Measurements from ENCODE around the gene COQ8B.

The COQ8B gene

DNA sequence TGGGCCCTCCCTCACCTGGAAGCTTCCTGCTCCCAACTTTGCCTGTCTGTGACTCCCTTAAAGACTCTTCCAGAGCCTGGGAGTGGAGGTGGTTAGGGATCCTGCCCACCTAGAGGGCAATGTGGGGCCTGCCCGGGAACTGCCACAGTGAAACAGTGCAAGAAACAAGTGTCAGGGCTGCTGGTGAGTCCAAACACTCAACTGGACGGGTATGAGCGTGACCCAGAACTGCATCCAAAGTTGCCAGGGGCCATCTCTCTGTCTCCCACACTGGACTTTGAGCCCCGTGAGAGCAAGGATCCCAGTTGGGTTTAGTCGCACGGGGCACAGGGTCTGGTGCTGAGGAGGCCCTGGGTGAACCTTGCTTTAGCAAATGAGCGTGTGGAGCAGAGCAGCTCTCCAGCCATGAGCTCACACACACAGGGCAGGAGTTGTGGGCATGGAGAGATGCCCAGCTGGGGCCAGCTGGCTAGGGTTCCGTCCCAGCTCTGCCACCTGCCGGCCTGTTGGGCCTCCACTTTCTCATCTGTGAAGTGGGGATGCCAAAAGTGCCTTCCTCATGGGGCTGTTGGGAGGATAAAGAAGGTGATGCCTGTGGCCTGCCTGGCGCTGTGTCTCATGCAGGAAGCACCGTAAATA, 23.4 kb downstream of the COQ8B start:
- H3K4me3 ChIP-seq, result no peak overlapping the region
- H3K27me3 ChIP-seq, result no peaks in the 10 kb centered on the region
- peaks cover 0 to 38% (median 9%) of the 10 kb centered on the region in 11 experiments; a peak in 12 of 22 replicates for H3K36me3 ChIP-seq
- H3K4me2 ChIP-seq, result no peak overlapping the region
- no peak overlapping the region for H3K9ac ChIP-seq
- H4K20me1 ChIP-seq, result peaks cover 0 to 14% (median 0%) of the 10 kb centered on the region in 11 experiments; a peak in 3 of 22 replicates
- H3K27ac ChIP-seq, result peak overlapping the region in 1 of 11 experiments; percentile 39; a peak in 2 of 22 replicates
- peaks cover 26 to 37% (median 33%) of the 10 kb centered on the region in 10 experiments for H3K4me1 ChIP-seq
- no peaks in the 10 kb centered on the region for H3K9me3 ChIP-seq (replicated peaks in 1 of 11)
- no peak for TF ChIP-seq Cebpa-rat (IDR thresholded peaks at IDR 0.05)

DNA sequence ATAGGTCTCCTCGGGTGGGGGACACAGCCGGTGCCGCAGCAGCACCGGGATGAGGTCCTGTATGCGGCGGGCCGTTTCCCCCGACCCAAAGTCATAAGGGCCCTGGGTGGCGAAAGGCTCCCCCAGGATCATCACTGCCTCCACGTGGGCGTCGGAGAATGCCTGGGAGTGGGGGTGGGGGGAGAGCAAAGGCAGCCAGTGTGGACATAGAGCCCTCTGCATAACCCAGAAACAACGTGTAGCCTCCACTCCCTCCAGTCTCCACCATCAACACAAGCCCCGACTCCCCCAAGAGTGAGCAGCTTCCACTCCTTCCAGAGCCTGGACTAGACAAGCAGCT, 24.5 kb downstream of the COQ8B start:
- H3K4me3 ChIP-seq, result no peak overlapping the region
- peaks cover 0 to 37% (median 9%) of the 10 kb centered on the region in 11 experiments; a peak in 13 of 22 replicates for H3K36me3 ChIP-seq
- H3K4me2 ChIP-seq, result peak overlapping the region in 4 of 11 experiments; percentile 91 to 99 (median 94); a peak in 6 of 22 replicates
- H4K20me1 ChIP-seq, result peaks cover 0 to 20% (median 0%) of the 10 kb centered on the region in 11 experiments; a peak in 3 of 22 replicates
- peak overlapping the region in 4 of 11 experiments; percentile 76 to 93 (median 90); a peak in 6 of 22 replicates for H3K27ac ChIP-seq
- H3K27me3 ChIP-seq, result no peaks in the 10 kb centered on the region
- no peaks in the 10 kb centered on the region for H3K9me3 ChIP-seq (replicated peaks in 1 of 11)
- peaks cover 27 to 45% (median 38%) of the 10 kb centered on the region in 10 experiments for H3K4me1 ChIP-seq
- no peak for TF ChIP-seq Cebpa-rat (IDR thresholded peaks at IDR 0.05)
- peak overlapping the region in 5 of 11 experiments; percentile 79 to 88 (median 87); a peak in 4 of 22 replicates for H3K9ac ChIP-seq

DNA sequence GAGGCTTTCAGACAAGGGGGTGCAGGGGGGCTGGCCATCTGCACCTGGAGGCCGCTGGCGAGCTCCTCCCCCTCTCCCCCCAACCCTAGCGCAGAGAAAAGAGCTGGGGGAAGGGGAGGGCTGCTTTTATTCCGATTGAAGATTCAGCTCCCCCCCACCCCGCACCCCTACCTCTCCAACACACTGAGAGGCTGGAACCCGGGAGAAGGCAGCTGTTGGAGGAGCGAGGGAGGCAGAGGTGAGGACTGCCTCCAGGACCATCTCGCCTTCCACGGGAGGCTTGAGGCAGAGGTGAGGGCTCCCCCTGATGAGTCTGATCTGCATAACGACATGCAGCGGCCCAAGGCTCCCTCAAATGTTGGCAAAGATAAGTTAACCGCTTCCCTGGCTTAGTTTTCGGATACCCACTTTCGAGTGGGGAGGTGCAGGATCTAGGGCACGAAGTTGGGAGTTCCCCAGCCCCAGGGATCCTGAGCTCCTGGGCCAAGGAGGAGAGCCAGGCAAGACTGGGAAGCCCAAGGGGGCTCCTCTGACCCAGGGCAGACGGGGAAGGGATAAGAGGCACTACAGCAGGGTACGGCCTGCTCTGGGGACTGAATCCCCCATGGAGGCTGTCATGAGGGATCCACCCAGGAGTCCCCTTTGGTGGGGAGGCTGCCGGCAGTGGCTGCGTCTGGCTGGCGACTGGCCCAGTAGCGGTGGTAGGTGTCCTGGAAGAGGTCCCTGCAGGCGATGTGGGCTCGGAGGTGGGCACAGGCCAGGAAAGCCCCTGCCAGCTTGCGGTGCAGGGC, 25.1 kb downstream of the COQ8B start:
- Histone ChIP-seq H3K9ac (peak overlapping the region in 10 of 11 experiments; percentile 77 to 88 (median 86); a peak in 21 of 22 replicates), H3K4me1 (peaks cover 27 to 45% (median 38%) of the 10 kb centered on the region in 10 experiments), H3K4me3 (peak overlapping the region; percentile 54 to 80 (median 74); a peak in 14 of 20 replicates), H3K4me2 (peak overlapping the region; percentile 91 to 100 (median 95)), H4K20me1 (peaks cover 0 to 20% (median 0%) of the 10 kb centered on the region in 11 experiments; a peak in 4 of 22 replicates), H3K9me3 (replicated peaks in 1 of 11) (no peaks in the 10 kb centered on the region), H3K27me3 (no peaks in the 10 kb centered on the region), H3K27ac (peak overlapping the region in 10 of 11 experiments; percentile 69 to 93 (median 85); a peak in 20 of 22 replicates), H3K36me3 (peaks cover 0 to 37% (median 13%) of the 10 kb centered on the region in 11 experiments; a peak in 16 of 22 replicates)
- TF ChIP-seq Cebpa-rat (IDR thresholded peaks at IDR 0.05), result no peak

DNA sequence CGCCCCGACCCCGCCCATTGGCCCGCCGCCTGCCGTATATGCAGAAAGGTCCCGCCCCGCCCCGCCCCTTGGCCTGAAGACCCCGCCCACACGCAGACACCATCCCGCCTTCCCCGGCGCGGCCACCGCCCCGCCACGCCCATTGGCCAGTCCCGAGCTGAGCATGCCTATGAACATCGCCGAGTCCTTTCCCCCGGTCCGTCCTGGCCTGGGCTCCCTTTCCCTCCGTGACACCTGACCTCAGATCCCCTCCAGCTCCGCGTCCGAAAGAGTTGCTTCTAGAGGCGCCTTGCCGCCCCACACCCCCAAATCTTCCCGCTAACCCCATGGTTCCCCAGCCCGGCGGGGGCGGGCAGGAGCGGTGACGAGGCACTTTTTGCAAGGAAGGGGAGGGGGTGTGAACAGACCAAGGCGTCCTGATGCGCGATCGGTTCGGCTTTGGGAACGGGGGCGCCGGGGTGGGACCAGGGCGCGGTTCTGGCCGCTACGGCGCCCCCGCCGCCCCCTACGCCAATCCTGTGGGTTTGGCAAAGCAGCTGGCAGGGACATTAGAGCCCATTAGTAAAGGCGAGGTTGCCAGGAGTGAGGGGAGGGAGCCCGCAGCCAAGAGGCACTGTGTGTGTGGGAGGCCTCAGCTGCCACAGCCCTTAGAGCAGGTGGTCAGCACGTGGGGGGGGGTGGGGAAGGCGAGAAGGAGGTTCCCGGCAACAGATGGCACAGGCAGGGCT, 25.8 kb downstream of the COQ8B start:
- Histone ChIP-seq H3K4me2 (peak overlapping the region; percentile 91 to 100 (median 98)), H3K36me3 (peaks cover 2 to 37% (median 13%) of the 10 kb centered on the region in 11 experiments; a peak in 20 of 22 replicates), H3K27ac (peak overlapping the region; percentile 27 to 93 (median 84); a peak in 21 of 22 replicates), H3K4me3 (peak overlapping the region; percentile 54 to 80 (median 74)), H4K20me1 (peaks cover 0 to 20% (median 0%) of the 10 kb centered on the region in 11 experiments; a peak in 4 of 22 replicates), H3K4me1 (peaks cover 27 to 45% (median 38%) of the 10 kb centered on the region in 10 experiments), H3K9ac (peak overlapping the region; percentile 65 to 88 (median 85); a peak in 21 of 22 replicates), H3K27me3 (no peaks in the 10 kb centered on the region), H3K9me3 (replicated peaks in 1 of 11) (no peaks in the 10 kb centered on the region)
- no peak for TF ChIP-seq Cebpa-rat (IDR thresholded peaks at IDR 0.05)

DNA sequence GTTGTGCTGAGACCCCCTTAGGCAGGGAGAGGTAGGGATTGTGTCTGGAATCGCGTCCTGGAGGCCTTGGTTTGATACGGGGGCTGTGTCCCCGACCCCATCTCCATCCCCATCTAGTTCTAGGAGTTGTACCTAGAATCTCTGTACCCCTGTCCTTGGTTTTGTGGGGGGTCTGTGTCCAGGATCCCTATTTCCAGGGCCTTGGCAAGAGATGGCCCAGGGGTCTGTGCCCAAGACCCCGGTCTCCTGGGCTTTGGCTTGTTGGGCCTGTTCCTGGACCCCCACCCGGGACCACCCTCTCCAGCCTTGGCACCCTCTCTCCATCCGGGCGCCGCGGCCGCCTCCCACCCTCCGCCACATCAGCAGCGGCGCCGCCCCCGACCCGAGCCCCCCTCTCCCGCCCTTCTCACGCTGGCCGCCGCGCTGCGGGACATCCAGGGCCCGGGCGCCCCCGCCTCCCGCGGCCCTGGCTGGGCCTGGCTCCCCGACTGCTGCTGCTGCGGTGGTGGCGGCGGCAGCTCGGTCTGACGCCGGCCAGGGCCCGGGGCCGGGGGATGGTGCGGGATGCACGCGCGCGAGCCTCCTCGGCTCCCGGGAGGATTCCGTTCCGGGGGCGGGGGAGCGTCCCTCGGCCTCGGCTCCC, 26.5 kb downstream of the COQ8B start, which contains the start of gene NUMBL:
NUMBL (minus strand) TSS at position 602 of the 643 bp plus-strand sequence; CDS start at position 434, 168 bp downstream.
- Histone ChIP-seq H3K27ac (peak within 1 kb of the TSS; percentile 27 to 93 (median 84); a peak in 21 of 22 replicates), H3K27me3 (no peaks in the 10 kb centered on the region), H3K9ac (peak within 1 kb of the TSS; percentile 77 to 88 (median 85)), H3K4me1 (peaks cover 27 to 45% (median 38%) of the 10 kb centered on the region in 10 experiments), H3K4me3 (peak within 1 kb of the TSS; percentile 54 to 80 (median 74)), H4K20me1 (peaks cover 0 to 20% (median 0%) of the 10 kb centered on the region in 11 experiments; a peak in 4 of 22 replicates), H3K36me3 (peaks cover 8 to 37% (median 16%) of the 10 kb centered on the region in 11 experiments; a peak in 21 of 22 replicates), H3K4me2 (peak within 1 kb of the TSS; percentile 95 to 100 (median 98)), H3K9me3 (replicated peaks in 1 of 11) (no peaks in the 10 kb centered on the region)
- no peak for TF ChIP-seq Cebpa-rat (IDR thresholded peaks at IDR 0.05)

DNA sequence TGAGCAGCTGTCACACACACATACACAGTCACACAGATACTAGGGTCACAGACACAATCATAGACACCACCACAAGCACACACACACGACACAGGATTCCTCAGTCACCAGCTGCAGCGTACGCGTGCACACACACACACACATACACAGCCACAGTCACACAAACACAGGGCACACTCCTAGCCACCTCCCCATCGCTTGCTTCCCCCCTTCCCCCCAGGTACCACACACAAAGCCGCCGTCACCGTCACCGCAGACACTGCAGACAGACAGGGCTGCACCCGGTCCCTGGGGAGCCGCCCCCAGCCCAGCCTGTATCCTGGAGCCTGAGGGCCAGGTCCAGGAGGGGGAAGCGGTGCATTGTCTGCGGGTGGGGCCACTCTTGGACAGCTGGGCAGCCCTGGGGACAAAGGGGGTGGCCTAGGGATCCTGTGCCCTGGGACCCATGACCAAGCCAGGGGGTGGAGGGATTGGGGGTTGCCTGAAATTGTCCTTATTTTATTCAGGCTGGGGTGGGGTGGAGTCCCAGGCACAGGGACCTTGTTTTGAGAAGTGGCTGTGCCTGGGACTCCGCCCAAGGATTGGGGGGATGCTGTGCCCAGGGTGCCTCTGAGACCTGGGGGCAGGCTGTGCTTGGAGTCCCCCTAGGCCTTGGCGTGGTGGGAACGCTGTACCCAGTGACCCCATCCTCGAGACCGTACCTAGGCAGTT, 27.2 kb downstream of the COQ8B start:
- Histone ChIP-seq H3K4me1 (peaks cover 27 to 45% (median 38%) of the 10 kb centered on the region in 10 experiments), H3K27me3 (no peaks in the 10 kb centered on the region), H3K9me3 (replicated peaks in 1 of 11) (no peaks in the 10 kb centered on the region), H3K27ac (peak overlapping the region in 10 of 11 experiments; percentile 46 to 93 (median 82); a peak in 20 of 22 replicates), H4K20me1 (peaks cover 0 to 20% (median 0%) of the 10 kb centered on the region in 11 experiments; a peak in 4 of 22 replicates), H3K9ac (peak overlapping the region; percentile 77 to 88 (median 85)), H3K4me3 (peak overlapping the region; percentile 54 to 80 (median 74)), H3K36me3 (peaks cover 10 to 38% (median 23%) of the 10 kb centered on the region in 11 experiments; a peak in 21 of 22 replicates), H3K4me2 (peak overlapping the region; percentile 95 to 100 (median 98))
- TF ChIP-seq Cebpa-rat (IDR thresholded peaks at IDR 0.05), result no peak

DNA sequence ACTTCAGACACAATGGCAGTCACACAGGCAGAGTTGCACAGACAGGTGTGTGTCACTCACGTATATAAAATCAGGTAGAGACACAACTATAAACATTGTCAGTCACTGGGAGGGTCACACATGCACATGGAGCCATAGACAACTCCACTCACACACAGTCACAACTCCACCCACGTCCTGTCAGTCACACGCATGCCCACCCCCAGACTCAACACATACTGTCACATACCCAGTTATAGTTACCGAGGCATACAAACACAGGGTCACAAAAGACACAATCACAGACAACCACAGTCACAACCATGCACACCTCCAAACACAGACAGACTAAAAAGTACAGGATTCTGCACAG, 27.7 kb downstream of the COQ8B start:
- H3K27ac ChIP-seq, result peak overlapping the region in 2 of 11 experiments; percentile 76 to 93; a peak in 3 of 22 replicates
- peak overlapping the region in 8 of 10 experiments; percentile 72 to 80 (median 76); a peak in 13 of 20 replicates for H3K4me3 ChIP-seq

More for the DNA sequence above, 27.7 kb downstream of the COQ8B start:
- peaks cover 0 to 20% (median 0%) of the 10 kb centered on the region in 11 experiments; a peak in 4 of 22 replicates for H4K20me1 ChIP-seq
- peak overlapping the region; percentile 95 to 100 (median 98) for H3K4me2 ChIP-seq
- no peaks in the 10 kb centered on the region for H3K9me3 ChIP-seq (replicated peaks in 1 of 11)
- peaks cover 10 to 33% (median 20%) of the 10 kb centered on the region in 11 experiments; a peak in 21 of 22 replicates for H3K36me3 ChIP-seq
- TF ChIP-seq Cebpa-rat (IDR thresholded peaks at IDR 0.05), result no peak
- H3K9ac ChIP-seq, result peak overlapping the region in 10 of 11 experiments; percentile 77 to 88 (median 86); a peak in 18 of 22 replicates
- peaks cover 27 to 45% (median 38%) of the 10 kb centered on the region in 10 experiments for H3K4me1 ChIP-seq
- H3K27me3 ChIP-seq, result no peaks in the 10 kb centered on the region

Data from BLaER1 treated with 17β-estradiol and CSF1 and Interleukin-3, amounts not matched to agents 10 nM and 100 nM (cell line).